Epithelial cell of esophagus (primary cell): ENCODE data around the gene LRRC45.

Source experiments
- DNase-seq: peaks from one replicate; pipeline ENCODE4 v3.0.0; 2010; ENCODE audit warnings: low read depth
- H3K4me3 ChIP-seq: 2 replicates; pipeline ENCODE4 v1.5.1; 2011; ENCODE audit warnings: mild to moderate bottlenecking, low read length, control low read depth
- TF ChIP-seq, protein P1 (sequence below): IDR thresholded peaks from 2 replicates; pipeline ENCODE4 v1.5.1; 2011; ENCODE audit warnings: low read depth, mild to moderate bottlenecking, low read length, control low read depth, inconsistent platforms; ENCODE audit not compliant: insufficient read depth; ENCODE audit errors: missing control alignments

LRRC45 gene

DNA sequence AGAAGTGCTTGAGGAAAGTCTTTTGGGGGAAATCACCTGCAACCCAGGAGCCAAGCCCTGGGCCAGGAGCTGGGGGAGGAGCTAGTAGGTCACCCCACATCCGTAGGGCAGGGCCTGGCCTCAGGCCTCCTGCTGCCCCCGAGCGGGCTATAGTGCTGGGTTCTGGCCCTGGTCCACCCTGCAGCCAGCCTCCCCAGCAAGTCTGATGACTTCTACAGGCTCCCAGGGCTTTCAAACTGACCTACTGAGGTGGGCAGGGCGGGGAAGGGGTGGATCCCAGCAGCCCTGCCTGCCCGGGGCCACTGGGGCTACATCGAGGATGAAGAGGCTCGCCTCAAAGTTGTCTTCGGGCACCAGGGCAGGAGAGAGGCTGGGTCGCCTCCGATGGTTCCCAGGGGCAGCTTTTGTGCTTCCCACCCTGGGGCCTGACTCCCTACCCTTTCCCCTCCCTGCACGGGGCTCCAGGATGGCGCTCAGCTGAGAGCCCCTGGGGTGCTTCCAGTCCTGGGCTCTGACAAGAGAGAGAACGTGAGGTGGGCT lies 5.4 kb upstream of the LRRC45 start:
- TF ChIP-seq, protein P1, sequence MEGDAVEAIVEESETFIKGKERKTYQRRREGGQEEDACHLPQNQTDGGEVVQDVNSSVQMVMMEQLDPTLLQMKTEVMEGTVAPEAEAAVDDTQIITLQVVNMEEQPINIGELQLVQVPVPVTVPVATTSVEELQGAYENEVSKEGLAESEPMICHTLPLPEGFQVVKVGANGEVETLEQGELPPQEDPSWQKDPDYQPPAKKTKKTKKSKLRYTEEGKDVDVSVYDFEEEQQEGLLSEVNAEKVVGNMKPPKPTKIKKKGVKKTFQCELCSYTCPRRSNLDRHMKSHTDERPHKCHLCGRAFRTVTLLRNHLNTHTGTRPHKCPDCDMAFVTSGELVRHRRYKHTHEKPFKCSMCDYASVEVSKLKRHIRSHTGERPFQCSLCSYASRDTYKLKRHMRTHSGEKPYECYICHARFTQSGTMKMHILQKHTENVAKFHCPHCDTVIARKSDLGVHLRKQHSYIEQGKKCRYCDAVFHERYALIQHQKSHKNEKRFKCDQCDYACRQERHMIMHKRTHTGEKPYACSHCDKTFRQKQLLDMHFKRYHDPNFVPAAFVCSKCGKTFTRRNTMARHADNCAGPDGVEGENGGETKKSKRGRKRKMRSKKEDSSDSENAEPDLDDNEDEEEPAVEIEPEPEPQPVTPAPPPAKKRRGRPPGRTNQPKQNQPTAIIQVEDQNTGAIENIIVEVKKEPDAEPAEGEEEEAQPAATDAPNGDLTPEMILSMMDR, result no peak
- DNase-seq, result no peak
- no peak overlapping the region for H3K4me3 ChIP-seq

DNA sequence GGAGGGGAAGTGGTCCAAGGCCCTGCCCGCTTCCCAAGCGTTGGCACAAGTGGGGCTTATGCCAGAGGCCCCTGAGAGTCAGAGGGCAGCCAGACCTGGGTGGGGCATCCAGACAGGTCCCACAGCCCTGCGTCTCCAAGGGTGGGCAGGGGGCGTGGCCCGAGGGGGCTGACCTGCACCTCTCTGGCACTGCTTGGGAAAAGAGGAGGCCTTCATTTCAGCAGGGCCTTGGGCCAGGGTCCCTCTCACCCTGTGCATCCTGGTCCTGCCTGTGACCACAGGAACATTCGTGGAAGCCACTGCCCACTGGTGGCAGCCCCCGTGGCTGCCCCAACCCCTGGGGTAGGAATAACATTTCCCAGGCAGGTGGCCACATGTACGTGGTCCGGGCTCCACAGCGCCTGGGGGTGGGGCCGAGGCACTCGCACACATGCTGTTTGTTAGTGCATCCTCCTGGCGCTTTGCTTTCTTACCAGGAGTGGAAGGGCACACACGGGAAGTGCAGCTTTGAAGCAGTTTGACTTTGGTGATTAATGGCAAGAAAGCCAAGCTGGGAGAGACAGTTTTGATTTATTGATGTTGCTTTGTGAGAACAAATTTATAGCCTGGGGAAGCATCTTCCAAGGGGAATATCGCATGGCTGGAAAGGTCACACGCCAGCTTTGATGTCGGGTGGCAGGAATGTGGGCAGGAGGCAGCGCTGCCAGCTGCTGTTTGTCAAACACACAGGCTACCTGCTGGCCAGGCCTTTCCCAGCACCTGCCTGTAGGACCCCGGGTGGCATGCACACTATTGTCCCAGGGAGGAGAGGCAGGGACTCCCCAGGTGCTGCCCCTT lies 4.7 kb upstream of the LRRC45 start:
- DNase-seq, result no peak
- no peak overlapping the region for H3K4me3 ChIP-seq
- TF ChIP-seq, protein P1, result no peak

DNA sequence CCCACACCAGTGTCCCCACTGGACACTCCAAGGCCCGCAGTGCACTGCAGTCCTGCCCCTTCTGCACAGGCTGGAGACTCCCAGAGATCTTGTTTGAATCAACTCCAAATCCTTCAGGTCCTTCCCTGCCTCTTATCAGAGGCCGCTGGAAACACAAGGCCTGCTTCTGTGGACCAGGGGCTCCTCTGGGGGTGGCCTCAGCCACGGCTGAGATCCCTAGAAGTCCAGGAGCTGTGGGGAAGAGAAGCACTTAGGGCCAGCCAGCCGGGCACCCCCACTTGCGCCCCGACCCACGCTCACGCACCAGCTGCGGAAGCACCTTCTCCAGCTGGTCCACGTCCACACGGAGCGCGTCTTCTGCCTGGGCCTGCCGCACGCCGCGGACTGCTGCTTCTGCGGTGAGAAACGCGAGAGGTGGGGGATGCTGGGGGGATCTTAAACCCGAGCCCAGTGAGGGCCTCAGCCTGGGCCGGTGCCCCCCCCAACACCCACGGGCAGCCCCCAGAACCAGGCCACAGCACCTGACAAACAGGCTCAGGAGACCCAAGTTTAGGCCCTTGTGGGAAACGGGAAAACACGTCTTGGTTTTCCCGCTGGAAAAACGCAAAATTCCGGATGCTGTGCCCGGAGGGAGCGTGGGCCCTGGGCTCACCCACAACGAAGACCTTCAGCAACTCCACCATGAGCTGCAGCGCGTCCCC lies 4.0 kb upstream of the LRRC45 start:
- no peak overlapping the region for H3K4me3 ChIP-seq
- DNase-seq, result no peak
- TF ChIP-seq, protein P1, result no peak

DNA sequence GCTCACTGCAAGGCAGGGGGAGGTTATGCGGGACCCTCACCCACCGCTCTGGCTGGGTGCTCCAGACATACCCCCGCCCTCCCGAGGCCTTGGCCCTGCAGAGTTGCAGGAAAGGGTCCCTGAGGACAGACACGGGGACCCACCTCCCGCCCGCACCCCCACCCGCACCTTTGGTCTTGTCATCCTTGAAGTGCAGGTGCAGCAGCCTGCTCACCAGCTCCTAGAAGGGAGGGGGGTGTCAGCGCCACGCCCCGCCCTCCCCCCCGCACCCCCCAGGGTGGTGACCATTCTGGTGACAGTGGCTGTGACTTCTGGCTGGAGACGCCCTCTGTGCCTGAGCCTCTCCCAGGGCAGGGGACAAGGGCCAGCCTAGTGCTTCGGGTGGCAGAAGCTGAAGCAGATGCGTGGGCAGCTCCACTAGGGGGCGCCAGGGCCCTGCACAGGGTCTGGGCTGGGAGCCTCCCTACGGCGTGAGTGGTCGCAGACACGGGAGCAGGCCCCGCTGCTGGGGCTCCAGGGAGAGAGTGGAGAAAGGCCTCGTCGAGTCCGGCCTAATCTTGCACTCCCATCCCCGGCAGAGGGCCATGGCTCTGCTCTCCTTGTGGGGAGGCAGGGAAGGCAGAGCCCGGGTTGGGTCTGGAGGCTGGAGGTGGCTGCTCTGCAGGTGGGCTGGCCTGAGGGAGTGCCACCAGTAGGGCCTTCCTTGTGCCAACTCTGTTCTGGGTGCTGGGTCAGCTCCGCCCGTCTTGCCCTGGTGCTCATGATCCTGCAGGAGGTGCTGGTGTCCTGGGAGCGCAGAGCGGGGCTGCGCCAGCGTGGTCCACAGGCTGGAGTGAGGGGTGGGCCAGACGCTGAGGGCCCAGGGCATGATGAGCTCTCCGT lies 3.2 kb upstream of the LRRC45 start:
- DNase-seq, result peak; percentile 52
- TF ChIP-seq, protein P1, result peak; percentile 68

DNA sequence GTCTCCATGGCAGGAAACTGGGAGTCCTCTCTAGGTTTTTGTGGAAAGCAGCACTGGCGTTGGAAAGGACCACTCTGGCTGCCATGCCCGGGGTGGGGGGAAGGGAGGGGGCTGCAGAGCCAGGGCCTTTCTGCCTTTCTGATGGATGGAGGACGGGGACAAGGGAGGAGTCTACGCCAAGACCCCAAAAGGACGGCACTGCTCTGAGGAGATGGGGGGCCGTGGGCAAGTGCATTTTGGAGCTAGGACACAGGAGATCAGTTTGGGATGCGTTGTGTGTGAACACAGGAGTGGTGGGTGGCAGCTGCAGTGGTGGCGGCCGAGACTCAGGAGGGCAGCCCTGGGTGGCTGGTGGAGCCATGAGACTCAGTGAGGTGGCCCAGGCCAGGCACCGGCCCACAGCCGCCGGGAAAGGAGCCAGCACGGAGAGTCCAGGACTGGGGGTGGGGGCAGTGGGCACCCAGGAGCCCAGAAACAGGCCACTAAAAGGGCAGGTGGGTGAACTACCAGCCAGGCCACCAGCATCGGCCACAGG lies 2.5 kb upstream of the LRRC45 start:
- no peak overlapping the region for H3K4me3 ChIP-seq
- TF ChIP-seq, protein P1, result no peak
- no peak for DNase-seq

More for the DNA sequence above, 3.2 kb upstream of the LRRC45 start:
- H3K4me3 ChIP-seq, result no peak overlapping the region
